GM21786 (cell line): ENCODE results near the gene PTGDS.

Experiments
- ATAC-seq: cut with Tn5 transposase; IDR thresholded peaks from one replicate; pipeline ENCODE4 v1.9.1; 2021; ENCODE audit not compliant: unreplicated experiment

The PTGDS gene

GRCh38 chr9:137007108-137007815, 30.0 kb downstream of the PTGDS start:
- no peak for ATAC-seq

DNA sequence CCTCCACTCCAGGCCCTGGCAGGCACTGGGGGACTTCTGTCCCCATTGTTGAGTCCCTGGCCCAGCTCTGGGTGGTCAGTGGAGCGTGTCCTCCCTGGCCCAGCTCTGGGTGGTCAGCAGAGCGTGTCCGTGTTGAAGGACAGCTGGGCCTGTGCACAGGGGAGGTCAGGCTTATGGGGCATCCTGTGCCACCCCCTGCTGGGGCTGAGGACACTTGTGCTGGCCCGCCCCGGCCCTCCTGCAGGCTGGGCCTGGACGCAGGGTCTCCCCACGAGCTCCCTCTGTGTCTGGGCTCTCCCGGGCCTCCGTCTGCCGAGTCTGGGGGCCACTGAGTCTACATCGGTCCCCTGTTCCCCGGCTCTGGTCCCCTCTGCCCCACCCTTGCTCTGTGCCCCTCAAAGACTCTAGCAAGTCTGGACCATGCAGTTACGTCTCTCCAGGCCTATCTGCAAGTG, 30.5 kb downstream of the PTGDS start:
- ATAC-seq = no peak

DNA sequence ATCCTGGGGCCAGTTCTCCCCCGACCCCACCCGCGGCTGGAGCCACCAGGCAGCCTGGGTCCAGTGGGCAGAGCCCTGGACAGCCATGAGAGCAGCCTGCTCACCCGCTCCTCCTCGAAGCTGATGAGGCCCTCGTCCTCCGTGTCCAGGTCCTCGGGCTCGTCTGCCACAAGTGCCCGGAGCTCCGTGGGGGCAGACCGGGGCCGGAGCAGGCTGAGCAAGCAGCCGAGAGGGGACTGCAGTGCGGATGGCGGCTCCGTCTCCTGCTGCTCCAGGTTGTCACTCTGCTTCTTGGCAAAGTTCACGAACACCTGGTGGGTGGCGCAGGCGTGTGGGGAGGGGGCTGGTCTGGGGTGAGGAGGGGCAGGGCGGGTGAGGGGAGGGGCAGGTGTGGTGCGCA, 31.0 kb downstream of the PTGDS start:
- ATAC-seq = no peak

DNA sequence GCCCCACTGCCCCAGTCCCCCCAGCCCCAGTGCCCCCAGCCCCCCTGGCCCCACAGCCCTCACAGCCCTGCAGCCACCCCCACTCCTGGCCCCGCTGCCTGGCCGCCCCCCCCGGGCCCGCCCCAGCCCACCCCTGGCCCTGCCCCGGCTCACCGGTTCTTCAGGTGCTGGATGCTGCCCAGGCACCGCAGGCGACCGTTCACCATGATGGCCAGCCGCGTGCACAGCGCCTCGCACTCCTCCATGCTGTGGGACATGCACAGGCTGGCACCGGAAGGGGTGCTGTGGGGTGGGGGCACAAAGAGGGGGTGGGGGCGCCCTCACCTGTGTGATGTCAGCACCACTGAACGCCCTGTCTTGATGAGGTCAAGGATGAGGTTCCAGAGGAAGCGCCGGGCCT, 31.9 kb downstream of the PTGDS start:
- no peak for ATAC-seq

- no peak for ATAC-seq
Measured at GRCh38 chr9:137009938-137010732, 32.8 kb downstream of the PTGDS start.

- ATAC-seq = no peak
Measured at GRCh38 chr9:137011156-137011555, 33.9 kb downstream of the PTGDS start.

- ATAC-seq = no peak
Measured at GRCh38 chr9:137011907-137012675, 34.8 kb downstream of the PTGDS start.

DNA sequence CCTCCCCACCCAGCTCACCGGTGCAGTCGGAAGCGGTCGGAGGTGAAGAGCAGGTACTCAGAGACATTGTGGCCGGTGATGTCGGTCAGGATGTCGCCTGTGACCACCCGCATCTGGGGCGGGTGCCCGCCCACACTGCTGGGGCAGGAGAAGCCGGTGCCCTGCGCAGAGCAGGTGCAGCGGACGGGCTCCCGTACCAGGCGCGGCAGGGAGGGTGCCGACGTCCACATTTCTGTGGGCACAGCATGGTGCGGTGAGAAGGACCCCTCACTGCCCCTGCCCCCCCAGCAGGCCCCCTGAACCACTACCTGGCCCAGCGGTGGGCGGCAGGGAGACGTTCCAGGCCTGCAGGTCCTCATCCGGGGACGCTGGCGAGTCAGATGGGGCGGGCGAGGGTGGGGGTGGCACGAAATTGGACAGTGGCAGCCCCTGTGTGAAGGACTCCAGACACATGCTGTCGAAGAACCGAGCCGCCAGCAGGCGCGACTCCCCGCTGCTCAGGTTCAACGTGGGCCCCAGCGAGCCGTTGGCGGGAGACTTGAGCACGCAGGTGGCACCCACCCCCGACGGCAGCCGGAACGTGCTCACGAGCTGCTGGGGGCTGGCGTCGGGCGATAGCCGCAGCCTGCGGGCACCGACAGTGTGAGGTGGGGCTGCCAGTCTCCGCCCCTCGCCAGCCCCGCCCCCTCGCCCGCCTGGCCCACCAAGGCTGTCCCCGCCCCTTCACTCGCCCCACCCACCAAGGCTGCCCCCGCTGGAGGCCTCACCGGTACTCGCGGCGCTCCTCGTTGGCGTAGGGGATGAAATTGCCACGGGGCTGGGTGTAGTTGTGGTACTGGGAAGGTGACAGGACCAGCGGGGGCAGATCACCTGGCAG, 35.6 kb downstream of the PTGDS start:
- ATAC-seq = no peak

- ATAC-seq = no peak
Measured at GRCh38 chr9:137013571-137013940, 36.3 kb downstream of the PTGDS start.

DNA sequence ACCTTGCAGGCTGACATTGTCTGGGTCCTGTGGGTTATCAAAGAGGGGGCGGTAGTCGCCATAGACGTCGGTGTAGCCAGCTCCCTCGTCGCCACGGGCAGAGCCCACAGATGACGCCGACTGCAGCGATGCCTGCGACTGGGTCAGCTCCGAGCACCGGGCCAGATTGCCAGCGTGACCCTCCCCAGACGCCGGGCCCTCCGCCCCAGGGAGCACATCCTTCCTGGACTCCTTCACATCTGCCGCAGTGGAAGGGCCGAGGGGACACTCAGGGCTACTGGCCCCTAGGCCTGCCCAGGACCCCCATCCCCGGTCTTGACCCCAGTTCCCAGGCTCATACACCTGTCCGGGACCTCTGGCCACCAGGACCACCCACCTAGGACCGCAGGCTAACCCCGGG, 36.9 kb downstream of the PTGDS start:
- ATAC-seq = no peak

- no peak for ATAC-seq
Measured at GRCh38 chr9:137014776-137015539, 37.7 kb downstream of the PTGDS start.

GRCh38 chr9:137015540-137015930, 38.2 kb downstream of the PTGDS start:
- no peak for ATAC-seq

GRCh38 chr9:137015976-137016375, 38.7 kb downstream of the PTGDS start:
- no peak for ATAC-seq

DNA sequence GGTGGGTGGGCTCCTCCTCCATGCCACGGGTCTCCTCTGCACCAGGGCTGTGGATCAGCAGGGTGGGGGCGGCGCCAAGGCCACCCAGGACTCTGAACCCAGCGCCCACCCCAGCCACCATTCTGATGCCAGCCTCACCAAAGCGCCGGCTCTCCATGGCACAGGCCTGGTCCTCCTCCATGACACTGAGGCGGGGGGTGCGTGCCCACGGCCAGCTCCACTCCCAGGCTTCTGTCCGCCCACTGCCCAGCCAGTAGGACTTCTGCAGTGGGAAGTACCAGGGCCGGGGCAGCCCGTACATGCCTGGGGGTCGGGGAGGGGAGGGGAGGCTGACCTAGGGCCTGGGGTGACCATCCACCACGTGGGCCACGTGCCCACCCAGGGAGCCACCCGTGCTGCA, 39.1 kb downstream of the PTGDS start:
- ATAC-seq = no peak

- ATAC-seq = no peak
Measured at GRCh38 chr9:137017071-137017470, 39.8 kb downstream of the PTGDS start.

DNA sequence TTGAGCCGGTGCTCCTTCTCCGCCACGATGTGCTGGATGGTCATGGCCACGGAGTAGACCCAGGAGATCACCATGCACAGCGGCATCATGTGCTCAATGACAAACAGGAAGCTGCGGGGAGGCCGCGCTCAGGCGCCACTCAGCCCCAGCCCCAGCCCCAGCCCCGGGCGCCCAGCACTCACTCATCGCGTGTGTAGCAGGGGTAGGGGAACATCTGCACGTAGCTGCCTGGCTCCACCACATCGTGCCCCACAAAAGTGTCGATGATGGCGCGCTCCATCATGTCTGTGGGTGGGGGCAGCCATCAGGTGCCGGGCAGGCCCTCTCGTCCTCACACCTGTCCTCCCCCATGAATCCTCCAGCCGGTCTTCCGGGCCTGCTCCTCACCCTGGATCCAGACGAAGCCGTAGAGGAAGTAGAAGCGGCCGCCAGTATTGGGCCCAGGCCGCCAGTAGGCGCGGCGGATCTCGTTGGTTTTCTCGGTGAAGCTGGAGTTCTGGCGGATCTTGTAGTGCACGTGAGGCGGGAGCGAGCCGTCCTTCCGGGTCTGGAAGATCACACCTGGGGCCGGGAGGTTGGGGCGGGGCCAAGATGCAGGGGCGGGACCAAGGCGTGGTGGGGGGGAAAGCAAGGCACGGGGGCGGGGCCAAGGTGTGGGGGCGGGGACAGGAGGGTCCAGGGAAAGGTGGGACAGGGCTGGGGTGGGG, 40.6 kb downstream of the PTGDS start:
- no peak for ATAC-seq

DNA sequence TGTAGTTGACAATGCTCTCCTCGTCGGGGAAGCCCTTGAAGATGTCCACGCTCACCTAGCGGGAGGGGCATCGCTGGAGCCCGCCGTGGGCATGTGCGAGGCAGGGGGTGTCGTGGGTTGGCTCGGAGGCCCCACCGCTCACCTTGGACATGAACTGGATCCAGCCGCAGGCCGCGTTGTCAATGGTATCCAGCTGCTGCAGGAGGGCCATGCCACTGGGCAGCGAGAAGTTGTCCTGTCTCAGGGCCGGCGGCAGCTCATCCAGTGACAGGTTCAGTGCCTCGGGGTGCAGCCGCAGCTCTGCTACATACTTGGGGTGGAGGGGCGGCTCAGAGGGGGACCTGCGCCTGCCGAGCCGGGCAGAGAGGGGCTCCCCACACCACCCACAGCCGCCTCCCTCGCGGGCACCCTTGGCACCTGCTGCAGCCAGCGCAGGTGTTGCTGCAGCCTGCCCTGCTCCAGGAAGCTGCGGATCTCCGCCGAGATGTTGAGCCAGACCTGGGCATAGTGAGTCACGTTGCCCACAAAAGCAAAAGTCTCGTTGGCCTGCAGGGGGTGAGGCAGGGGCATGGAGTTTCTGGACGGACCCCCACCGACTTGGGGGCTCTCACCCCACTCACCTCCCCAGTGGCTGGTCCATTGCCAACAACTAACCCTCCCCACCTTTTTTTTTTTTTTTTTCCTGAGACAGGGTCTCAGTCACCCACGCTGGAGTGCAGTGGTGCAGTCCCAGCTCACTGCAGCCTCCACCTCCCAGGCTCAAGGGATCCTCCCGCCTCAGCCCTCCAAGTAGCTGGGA, 41.7 kb downstream of the PTGDS start:
- no peak for ATAC-seq

GRCh38 chr9:137019891-137020683, 42.8 kb downstream of the PTGDS start:
- ATAC-seq = no peak
